CD4-positive, alpha-beta T cell treated with Interleukin-6 for 4 hours (primary cell): ENCODE data around the gene ITM2B.
"Not testable (repeated sequence)": the region's sequence is repeated elsewhere in the genome, so short reads cannot be mapped to it uniquely, and the experiment has no call there.

Experiments used
- DNase-seq: peaks from one replicate; pipeline ENCODE4 v3.0.0-alpha.2; 2020; ENCODE audit warnings: mixed read lengths

ITM2B gene

DNA sequence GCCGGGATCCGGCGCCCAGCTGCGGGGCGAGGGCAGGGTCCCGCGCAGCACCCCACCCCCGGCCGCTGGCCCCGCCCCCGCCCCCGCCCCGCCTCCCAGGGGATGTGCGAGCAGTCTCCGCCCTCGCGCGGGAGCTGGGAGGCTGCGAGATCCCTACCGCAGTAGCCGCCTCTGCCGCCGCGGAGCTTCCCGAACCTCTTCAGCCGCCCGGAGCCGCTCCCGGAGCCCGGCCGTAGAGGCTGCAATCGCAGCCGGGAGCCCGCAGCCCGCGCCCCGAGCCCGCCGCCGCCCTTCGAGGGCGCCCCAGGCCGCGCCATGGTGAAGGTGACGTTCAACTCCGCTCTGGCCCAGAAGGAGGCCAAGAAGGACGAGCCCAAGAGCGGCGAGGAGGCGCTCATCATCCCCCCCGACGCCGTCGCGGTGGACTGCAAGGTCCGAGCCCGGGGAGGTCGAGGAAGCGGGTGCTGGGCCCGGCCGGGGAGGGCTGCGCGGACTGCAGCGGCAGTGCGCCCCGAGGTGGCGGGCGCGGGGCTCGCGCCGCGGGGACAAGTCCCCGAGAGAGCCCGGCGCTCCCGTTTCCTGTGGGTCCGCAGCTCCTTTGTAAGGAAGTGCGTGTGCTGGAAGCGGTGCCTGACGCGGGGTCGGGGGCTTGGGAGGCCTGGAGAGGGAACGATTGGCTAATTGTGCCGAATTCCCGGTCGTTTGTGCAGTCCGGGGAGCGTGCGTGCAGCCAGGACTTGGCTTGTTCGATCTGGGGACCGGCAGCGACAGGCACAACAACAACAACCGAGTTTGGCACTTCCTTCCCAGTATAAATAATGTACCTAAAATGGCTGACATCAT lies at the start of gene ITM2B:
Gene ITM2B, plus strand, starts transcription at position 161 of the 843 bp plus-strand sequence. Its CDS starts 155 bp downstream, at position 316.
- peak; percentile 84 for DNase-seq

DNA sequence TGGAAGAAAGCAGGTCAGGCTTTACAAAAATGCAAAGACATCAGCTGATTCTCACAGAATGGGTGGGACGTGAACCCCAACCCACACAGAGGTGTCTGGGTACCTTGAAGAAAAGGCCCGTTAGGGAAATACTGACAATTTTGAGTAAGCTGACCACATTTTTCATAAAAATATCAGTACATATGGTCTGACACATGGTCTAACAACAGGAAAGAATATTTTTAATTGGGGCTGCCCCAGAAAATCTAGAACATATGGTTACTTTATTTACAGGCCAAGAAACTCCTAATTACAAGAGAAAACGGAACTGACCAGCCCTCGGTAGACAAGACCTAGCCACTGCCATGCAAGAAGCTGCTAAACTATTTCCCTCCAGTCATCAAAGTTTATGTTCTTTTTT lies 48.7 kb upstream of the ITM2B start:
- no peak for DNase-seq

DNA sequence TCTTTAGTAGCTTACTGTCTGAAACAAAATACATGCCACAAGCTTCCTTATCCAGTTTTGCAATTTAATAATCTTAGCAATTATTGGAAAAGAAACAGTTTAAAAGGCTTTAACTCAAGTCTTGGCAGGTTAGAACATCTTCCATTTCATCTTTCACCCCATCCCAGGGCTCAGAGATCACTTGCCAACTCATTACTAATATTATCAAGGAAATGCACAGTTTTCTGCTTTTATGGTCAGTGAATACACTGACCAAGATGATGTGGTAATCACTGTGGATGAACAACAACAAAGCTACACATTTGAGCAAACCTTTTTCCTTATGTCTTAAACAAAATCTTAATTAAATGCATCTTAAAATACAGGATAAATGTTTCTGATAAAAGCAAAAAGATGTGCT lies 48.0 kb upstream of the ITM2B start:
- DNase-seq = no peak

DNA sequence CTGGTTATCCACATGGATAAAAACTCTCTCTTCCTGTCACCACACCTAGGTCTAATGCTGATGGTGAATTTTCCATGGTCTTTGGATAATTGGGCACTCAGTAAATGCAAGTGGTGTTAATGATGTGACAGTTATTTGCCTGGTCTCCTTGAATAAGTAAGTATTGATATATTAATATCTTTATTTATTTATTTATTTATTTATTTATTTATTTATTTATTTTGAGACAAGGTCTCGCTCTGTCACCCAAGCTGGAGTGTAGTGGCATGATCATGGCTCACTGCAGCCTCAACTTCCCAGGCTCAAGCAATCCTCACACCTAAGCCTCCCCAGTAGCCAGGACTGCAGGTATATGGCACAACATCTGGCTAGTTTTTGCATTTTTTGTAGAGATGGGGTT lies 46.3 kb upstream of the ITM2B start:
- no peak for DNase-seq

DNA sequence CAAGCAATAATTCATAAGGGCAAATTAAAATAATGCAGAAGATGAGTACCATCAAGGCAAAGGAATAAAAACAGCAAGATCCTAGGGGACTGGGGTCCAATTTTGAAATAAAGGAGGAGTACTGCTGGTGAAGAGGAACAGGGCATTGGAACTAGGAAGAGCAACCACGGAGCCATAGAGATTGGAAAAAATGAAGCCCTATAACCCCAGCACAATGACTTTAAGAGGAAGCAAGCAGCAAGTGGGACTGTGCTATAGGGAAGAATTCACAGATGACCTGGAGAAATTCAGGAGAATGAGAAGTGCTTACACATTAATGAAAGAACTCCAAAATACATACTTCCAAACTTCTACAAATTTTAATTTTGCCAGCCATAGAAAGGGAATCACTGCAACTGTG lies 44.9 kb upstream of the ITM2B start:
- no peak for DNase-seq

DNA sequence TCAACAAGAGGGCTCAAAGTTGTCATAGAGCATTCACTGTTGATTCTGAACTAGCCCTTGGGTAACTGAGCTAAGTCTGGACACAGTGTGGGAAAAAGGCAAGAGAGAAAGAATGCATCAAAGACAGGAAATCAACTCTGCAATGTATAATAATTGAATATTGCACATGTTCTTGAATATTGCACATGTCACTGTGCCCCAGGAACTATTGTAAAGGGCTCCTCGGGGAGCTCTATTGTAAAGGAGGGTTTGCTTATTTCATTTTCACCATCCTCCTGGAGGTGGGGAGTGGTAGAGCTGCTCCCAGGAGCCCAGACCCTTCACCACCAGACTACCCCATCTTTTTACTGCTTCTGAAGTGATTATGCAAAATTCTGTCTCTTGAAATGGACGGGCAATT lies 44.4 kb upstream of the ITM2B start:
- no peak for DNase-seq

DNA sequence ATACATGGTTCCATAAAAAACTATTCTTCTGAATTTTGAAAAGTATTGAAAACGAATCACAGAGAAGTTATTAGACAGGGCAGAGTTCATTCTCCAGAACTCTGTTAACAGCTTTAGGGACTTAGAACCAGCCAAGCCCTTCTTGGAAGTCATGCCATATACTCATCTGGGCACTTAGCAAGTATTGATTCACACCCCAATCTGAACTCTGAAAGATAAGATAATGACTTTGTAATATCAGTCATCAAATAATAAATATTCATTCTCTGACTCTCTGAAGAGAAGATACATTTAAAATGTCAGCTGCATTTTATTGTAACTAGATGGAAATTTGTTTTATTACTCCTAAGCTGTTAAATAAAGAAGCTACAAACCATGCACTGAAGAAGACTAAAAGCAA lies 43.8 kb upstream of the ITM2B start:
- no peak for DNase-seq

DNA sequence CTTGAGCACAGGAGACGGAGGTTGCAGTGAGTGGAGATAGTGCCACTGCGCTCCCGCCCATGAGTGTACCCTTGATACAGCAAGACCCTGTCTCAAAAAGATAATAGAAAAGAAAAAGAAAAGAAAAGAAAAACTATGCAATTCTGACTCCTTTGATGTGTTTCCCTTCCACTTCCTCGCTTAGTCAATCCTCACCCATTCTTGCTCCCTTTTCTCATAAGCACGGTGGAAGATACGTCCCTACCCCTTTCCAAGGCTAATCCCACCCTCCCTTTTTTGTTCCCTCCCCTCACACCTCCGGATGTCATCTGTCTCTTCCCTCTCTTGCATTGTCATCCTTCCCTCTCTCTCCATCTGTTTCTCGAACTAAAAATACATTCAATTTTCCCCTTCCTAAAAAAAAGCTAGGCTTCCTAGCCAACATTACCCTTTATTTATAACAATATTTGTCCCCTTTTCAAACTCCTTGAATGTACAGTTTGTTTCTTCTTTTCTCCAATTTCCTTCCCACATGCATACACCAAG lies 40.5 kb upstream of the ITM2B start:
- DNase-seq = no peak

DNA sequence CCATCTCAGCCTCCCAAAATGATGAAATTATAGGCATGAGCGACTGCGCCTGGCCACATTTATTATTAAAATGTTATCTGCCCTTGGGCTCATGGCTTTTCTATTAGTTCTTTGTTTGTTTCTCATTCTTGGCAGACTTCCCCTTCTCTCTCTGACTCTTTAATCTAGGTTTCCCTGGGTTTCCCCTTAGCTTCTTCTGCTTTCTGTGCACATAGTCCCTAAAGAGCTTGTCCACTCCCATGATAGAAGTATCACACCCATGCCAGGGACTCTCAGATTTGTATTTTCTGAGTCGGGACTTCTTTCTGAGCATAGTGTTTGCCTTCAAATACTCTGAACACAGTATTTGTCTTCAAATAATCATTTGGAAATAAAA lies 38.6 kb upstream of the ITM2B start:
- no peak for DNase-seq

DNA sequence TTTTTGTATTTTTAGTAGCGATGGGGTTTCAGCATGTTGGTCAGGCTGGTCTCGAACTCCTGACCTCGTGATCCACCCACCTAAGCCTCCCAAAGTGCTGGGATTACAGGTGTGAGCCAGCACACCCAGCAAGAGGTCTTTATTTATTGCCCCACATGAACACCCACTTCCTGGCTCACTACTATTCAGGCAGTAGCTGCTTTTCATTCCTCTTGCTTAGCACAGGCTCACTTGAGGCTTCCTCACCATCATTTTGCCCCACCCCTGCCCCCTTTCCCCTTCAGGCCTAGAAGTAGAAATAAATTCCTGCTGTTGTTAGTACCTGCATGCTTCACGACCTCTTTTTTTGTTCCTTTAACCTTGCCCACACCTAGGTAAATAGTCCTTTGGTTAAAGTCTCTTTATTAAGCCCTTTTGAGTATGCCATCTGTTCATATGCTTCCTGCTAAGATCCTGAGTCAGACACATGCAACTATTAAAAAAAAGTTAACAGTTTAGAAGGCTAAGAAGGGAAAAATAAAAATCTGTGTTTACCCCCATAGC lies 33.5 kb upstream of the ITM2B start:
- peak; percentile 28 for DNase-seq

DNA sequence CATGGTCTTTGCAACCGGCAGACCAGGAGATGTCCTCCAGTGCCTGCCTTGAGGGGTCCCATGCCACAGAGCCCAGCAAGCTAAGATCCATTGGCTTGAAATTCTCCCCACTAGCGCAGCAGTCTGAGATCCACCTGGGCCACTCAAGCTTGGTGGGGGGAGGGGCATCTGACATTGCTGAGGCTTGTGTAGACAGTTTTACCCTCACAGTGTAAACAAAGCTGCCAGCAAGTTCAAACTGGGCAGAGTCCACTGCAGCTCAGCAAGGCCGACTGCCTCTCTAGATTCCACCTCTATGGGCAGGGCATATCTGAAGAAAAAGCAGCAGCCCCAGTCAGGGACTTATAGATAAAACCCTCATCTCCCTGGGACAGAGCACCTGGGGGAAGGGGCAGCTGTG lies 32.0 kb upstream of the ITM2B start:
- no peak for DNase-seq

DNA sequence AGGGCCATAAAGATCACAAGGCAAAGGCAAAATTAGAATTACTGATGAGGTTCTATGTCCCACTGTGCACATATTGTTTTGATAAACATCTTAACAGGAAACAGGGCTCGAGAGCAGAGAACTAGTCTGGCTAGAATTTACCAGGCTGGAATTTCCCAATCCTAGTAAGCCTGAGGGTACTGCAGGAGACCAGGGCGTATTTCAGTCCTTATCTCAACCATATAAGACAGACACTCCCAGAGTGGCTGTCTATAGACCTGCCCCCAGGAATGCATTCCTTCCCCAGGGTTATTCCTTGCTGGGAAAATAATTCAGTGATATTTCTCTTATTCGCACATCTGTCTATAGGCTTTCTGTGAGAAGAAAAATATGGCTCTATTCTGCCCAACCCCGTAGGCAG lies 25.8 kb upstream of the ITM2B start:
- DNase-seq = not testable (repeated sequence)

DNA sequence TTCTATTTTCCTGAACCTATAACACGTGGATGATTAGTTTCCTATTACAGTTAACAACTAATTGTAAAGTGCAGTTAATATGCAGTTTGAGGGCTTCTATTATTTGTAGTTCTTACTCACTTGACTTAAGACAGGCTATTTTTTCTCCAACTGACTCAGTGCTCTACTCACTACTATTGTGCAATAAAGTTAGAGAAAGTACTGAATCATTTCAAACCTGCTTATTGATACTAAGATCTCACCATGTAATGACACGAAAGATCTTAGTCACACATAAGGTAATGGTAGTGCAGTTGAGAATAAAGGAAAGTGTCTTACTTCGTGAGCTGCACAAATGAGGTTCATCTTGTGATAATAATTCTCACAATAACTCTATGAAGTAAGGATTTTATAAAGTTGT lies 22.8 kb upstream of the ITM2B start:
- no peak for DNase-seq

DNA sequence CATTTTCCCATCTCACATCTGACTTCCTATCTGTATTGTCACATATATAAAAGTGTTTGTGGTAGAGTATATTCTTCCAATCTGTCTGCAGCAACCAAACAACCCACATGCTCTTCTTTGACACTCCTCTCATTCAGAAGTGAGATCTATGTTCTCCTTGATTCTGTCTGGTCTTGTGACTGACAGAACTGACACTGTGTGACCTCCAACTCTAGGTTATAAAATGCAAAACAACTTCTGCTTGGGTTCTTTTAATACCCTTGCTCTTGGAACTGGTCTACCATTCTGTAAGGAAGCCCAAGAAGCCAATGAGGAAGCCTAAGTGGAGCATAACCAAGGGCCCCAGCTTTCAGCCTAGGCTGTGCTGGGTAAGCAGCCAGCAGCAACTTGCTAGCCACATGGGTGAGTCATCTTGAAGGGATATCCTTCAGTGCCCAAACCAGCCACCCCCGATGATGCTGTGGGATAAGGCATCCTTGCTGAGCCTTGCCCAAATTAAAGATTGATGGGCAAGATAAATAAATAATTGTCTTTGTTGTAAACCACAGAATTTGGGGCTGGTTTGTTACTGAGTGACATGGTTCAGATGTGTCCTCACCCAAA lies 18.4 kb upstream of the ITM2B start:
- peak; percentile 43 for DNase-seq

DNA sequence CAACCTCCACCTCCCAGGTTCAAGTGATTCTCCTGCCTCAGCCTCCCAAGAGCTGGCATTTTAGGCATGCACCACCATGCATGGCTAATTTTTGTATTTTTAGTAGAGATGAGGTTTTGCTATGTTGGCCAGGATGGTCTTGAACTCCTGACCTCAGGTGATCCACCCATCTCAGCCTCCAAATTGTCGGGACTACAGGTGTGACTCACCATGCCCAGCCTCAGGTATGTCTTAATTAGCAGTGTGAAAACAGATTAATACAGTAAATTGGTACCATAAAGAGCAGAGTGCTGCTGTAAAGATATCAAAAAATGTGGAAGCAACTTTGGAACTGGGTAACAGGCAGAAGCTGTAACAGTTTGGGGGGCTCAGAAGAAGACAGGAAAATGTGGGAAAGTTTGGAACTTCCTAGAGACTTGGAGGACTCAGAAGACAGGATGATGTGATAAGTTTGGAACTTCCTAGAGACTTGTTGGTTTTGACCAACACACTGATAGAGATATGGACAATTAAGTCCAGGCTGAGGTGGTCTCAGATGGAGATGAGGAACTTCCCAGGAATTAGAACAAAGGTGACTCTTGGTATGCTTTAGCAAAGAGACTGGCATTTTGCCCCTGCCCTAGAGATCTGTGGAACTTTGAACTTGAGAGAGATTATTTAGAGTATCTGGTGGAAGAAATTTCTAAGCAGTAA lies 17.3 kb upstream of the ITM2B start:
- DNase-seq = not testable (repeated sequence)

DNA sequence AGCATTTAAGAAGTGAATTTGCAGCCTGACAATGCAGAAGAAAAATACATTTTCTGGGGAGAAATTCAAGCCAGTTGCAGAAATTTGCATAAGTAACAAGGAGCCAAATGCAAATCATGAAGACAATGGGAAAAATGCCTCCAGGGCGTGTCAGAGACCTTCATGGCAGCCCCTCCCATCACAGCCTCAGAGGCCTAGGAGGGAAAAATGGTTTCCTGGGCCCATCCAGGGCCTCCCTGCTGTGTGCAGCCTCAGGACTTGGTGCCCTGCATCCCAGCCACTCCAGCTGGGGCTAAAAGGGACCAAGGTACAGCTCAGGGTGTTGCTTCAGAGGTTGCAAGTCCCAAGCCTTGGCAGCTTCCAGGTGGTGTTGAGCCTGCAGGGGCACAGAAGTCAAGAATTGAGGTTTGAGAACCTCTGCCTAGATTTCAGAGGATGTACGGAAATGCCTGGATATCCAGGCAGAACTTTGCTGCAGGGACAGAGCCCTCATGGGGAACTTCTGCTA lies 16.7 kb upstream of the ITM2B start:
- no peak for DNase-seq

DNA sequence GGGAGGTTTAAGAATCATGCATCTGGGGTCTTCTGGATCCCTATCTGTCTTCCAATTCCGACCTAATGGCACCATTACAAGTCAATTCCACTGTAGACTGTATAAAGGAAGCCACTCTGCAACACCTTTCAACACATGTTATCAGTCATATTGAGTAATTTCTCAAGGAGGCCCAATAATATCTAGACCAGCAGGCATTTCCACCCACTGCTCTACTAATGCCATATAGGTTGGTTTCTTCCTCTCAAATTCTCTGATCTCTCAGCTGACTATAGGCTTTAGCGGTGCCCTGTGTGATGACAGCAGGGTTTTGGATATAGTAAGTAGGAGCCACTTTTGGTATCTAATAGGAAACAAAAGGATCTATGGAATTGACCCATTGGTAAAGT lies 12.4 kb upstream of the ITM2B start:
- peak; percentile 18 for DNase-seq

DNA sequence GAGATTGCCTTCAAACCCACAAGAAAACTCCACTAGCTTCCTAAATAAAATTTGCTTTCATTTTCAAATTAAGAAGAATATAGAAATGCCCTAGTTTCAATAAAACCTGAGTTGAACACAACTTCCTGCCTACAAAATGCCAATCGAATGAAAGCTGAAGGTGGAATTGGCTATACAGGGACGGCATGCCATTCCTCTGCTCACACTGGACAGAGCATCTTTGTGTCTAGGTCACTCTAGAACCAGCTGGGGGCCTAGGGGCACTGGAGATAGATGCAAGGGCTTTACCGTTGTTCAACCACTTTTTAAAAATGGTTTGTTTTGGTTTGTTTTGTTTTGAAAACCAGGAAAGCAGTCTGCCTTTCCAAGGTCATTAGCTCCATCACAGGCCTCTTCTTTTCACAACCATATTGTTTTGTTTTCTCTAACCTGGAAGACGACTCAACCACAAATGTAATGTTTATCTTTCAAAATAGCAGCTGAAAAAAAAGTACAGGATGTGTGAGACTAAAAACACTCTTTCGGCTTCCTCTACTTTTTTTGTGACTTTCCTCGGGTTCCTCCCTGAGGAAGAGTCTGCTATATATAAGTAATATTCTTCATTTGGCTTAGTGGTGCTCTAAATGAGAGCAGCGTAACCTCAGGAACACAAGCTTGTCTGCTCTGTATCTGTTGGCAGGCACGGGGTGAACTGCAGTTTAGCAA lies 11.9 kb upstream of the ITM2B start:
- DNase-seq = peak; percentile 31

DNA sequence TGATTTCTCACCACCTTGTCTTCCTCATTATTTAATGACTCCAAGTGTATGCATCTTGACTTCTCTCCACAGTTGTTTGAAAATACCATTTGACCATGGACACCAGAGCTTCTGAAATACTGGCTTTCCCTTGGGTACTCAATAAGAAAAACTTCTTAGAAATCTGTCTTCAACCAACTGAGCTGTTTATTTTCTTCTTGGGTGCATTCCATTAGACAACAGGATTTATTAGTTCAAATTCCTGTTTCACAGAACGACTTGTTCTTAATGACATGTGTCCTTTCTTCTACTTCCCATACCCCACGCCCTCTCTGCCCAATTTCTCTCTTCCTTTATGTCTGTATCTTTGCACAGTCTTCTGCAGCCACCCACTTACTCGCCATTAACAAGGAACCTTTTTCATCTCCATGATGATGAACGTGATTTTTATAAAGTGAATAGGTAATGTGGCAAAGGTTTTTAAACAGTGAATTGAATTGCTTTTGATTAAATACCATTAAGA lies 11.3 kb upstream of the ITM2B start:
- no peak for DNase-seq

DNA sequence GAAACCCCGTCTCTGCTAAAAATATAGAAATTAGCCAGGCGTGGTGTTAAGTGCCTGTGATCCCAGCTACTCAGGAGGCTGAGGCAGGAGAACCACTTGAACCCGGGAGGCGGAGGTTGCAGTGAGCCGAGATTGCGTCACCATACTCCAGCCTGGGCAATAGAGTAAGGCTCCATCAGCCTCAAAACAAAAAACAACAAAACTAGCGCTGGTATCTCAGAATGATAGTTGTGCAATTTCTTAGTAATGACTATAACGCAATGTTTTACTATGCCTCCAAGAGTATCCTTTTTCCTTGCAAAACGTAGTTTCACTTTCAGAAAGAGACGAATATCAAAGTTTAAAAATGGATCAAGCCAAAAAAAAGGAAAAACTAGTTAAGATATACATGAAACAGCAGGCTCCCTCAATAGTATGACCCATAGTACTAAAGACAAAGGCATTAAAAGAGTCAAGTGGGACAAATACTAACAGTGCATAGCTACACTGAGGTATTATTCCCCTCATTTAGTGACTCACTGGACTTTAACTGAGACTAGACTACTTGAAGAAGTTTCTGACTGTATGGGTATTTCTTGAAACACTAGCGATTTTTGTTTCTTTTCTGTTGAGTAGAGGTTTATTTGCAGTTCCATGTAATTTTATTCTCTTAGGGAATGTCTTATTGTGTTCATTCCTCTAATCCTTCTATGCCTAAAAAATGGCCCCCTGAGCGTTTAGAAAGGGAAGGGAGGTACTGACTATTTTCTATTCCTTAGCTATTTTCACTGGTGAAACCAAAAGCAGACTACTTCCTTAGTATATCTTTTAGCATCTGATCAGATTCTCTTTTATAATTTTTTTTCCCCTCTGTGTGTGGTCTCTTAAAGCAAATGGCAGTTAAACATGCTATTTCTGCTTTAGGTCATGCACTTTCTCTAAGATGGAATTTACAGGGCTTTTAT lies 10.4 kb upstream of the ITM2B start:
- DNase-seq = no peak

DNA sequence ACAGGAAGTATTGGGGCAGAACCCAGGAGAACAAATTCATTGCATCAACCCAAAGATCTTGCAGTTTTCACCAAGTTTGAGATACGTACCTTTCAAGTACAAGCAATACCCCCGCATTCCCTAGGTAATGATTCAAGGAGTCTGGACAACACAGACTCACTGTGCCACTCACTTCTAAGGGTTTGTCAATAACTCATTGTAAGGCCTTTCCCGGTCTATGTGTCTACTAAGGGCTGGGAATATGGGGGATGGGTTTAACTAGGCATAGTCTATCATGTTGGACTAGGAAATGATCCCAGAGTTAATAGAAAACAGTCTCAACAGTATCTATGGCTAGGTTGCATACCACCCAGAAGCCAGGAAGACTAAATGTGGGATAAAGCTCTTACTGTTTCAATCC lies 8.3 kb upstream of the ITM2B start:
- DNase-seq = no peak
